Cardiac muscle cell (in vitro differentiated cells and primary cell): ENCODE results near the gene CHMP4B. TPM values are rescaled to one million over a fixed set of nuclear protein-coding genes. Genes with fewer than 3 reads are reported as not detected.
A peak's percentile ranks its signal among the peaks of the same experiment; 100 is the strongest.

ENCODE experiments used
- DNase-seq, 2 donors: peaks; one replicate each; pipeline versions ENCODE4 v3.0.0 to v3.0.0-alpha.2; 2010 to 2017; ENCODE audit warnings: low read depth in 1 of 2, low spot score in 1 of 2
- H3K27ac ChIP-seq: fragments of 200-600 bp; sonication (generic); 2 replicates; pipeline ENCODE4 v1.5.1; 2016
- H3K27me3 ChIP-seq: fragments of 200-600 bp; sonication (generic); 2 replicates; pipeline ENCODE4 v1.6.0; 2016; ENCODE audit warnings: control low read depth
- H3K36me3 ChIP-seq: fragments of 200-600 bp; sonication (generic); 2 replicates; pipeline ENCODE4 v1.5.1; 2016; ENCODE audit warnings: control low read depth
- H3K4me1 ChIP-seq: fragments of 200-600 bp; sonication (generic); 2 replicates; pipeline ENCODE4 v1.8.1; 2017; ENCODE audit warnings: low read depth, mild to moderate bottlenecking, mixed run types
- H3K4me3 ChIP-seq: fragments of 200-600 bp; sonication (generic); 2 replicates; pipeline ENCODE4 v1.5.1; 2016; ENCODE audit warnings: mild to moderate bottlenecking
- H3K9me3 ChIP-seq: fragments of 200-600 bp; sonication (generic); 2 replicates; pipeline ENCODE4 v1.5.1; 2017; ENCODE audit warnings: low read depth, mild to moderate bottlenecking, control low read depth
- CTCF ChIP-seq: IDR thresholded peaks from 2 replicates; pipeline ENCODE4 v1.5.1; 2012; ENCODE audit warnings: low read depth, mild to moderate bottlenecking, low read length
- polyA plus RNA-seq: library from polyadenylated mRNA; unstranded; fragments of >200 nt; fragmentation: Nextera tagmentation; extraction: Ambion mirVana; gene quantifications from 2 replicates; pipeline ENCODE4 v1.2.1, GENCODE V29; 2016
- total RNA-seq: library from RNA; depleted of rRNA; stranded (reverse); fragments of >200 nt; gene quantifications from 2 replicates; pipeline ENCODE4 v1.2.3, GENCODE V29; 2016

Gene CHMP4B
- total and polyA plus RNA-seq, 2 experiments from 2014 or later = 4.6 to 110 TPM

- Histone ChIP-seq H3K36me3 (no peaks in the 10 kb centered on the region), H3K27me3 (no peaks in the 10 kb centered on the region), H3K27ac (no peak overlapping the region), H3K4me1 (peaks cover 4% of the 10 kb centered on the region), H3K9me3 (no peaks in the 10 kb centered on the region), H3K4me3 (no peak overlapping the region)
- DNase-seq = no peak
- TF ChIP-seq CTCF = no peak
These were observed 27.3 kb upstream of the CHMP4B start for GRCh38 chr20:33783818-33784217.

GRCh38 chr20:33784225-33784624 is 26.9 kb upstream of the CHMP4B start:
- H3K27ac ChIP-seq = no peak overlapping the region
- H3K9me3 ChIP-seq = no peaks in the 10 kb centered on the region
- no peak overlapping the region for H3K4me3 ChIP-seq
- DNase-seq = no peak
- H3K27me3 ChIP-seq = no peaks in the 10 kb centered on the region
- no peak for TF ChIP-seq CTCF
- no peaks in the 10 kb centered on the region for H3K36me3 ChIP-seq
- peaks cover 8% of the 10 kb centered on the region for H3K4me1 ChIP-seq

GRCh38 chr20:33785503-33785902 is 25.6 kb upstream of the CHMP4B start:
- no peaks in the 10 kb centered on the region for H3K9me3 ChIP-seq
- no peaks in the 10 kb centered on the region for H3K27me3 ChIP-seq
- no peaks in the 10 kb centered on the region for H3K36me3 ChIP-seq
- no peak for TF ChIP-seq CTCF
- H3K4me1 ChIP-seq = peaks cover 17% of the 10 kb centered on the region
- DNase-seq = no peak
- H3K27ac ChIP-seq = no peak overlapping the region
- H3K4me3 ChIP-seq = no peak overlapping the region

GRCh38 chr20:33787253-33787891 is 23.8 kb upstream of the CHMP4B start:
- Histone ChIP-seq H3K4me1 (peaks cover 19% of the 10 kb centered on the region), H3K4me3 (no peak overlapping the region), H3K27me3 (no peaks in the 10 kb centered on the region), H3K36me3 (no peaks in the 10 kb centered on the region), H3K27ac (no peak overlapping the region), H3K9me3 (no peaks in the 10 kb centered on the region)
- no peak for TF ChIP-seq CTCF
- DNase-seq = no peak

GRCh38 chr20:33788351-33789049 is 22.6 kb upstream of the CHMP4B start:
- peaks cover 27% of the 10 kb centered on the region for H3K4me1 ChIP-seq
- peak overlapping the region; percentile 92 for H3K27ac ChIP-seq
- no peaks in the 10 kb centered on the region for H3K9me3 ChIP-seq
- no peak for TF ChIP-seq CTCF
- H3K36me3 ChIP-seq = no peaks in the 10 kb centered on the region
- no peak for DNase-seq
- H3K4me3 ChIP-seq = no peak overlapping the region
- no peaks in the 10 kb centered on the region for H3K27me3 ChIP-seq
